OCI-LY7 (cell line): ENCODE measurements around the gene MXRA8. TPM values are rescaled to one million over a fixed set of nuclear protein-coding genes. Genes with fewer than 3 reads are reported as not detected.

ENCODE experiments used
- BruUV-seq: library from RNA; stranded (reverse); fragments of 400-500 nt; replicated peaks from 2 replicates; lab custom pipeline; 2021; lab: Mats Ljungman, UMichigan
- CTCF ChIA-PET: fragments of 300-600 bp; sonication (Branson Sonifier 250); formaldehyde crosslinking; loops from one replicate; lab custom pipeline; 2022; ENCODE audit warnings: antibody characterized with exemption; ENCODE audit not compliant: unreplicated experiment; lab: Charles Lee
- POLR2A ChIA-PET: fragments of 300-600 bp; sonication (Branson Sonifier 250); formaldehyde crosslinking; loops from one replicate; lab custom pipeline; 2022; ENCODE audit warnings: antibody characterized with exemption; lab: Charles Lee
- DNase-seq: peaks from one replicate; pipeline ENCODE4 v3.0.0-alpha.2; 2015; ENCODE audit warnings: low spot score
- H2AFZ ChIP-seq: fragments of 200-600 bp; sonication (generic), shearing (Covaris generic); 2 replicates; pipeline ENCODE4 v1.6.1; 2014; ENCODE audit warnings: mild to moderate bottlenecking, antibody characterized with exemption, low read length, moderate library complexity
- H3K27ac ChIP-seq: fragments of 200-600 bp; sonication (generic); 2 replicates; pipeline ENCODE4 v1.5.1; 2014; ENCODE audit warnings: mixed run types, low read depth, mild to moderate bottlenecking, moderate library complexity, low read length, inconsistent platforms; ENCODE audit not compliant: poor library complexity, severe bottlenecking
- H3K36me3 ChIP-seq: fragments of 200-600 bp; sonication (generic); 2 replicates; pipeline ENCODE4 v1.6.1; 2014; ENCODE audit warnings: mild to moderate bottlenecking, antibody characterized with exemption, low read length, moderate library complexity, mixed read lengths; ENCODE audit not compliant: insufficient read depth
- H3K4me1 ChIP-seq: fragments of 200-600 bp; sonication (generic); 2 replicates; pipeline ENCODE4 v1.5.1; 2014; ENCODE audit warnings: mild to moderate bottlenecking, low read length; ENCODE audit not compliant: insufficient read depth, poor library complexity, severe bottlenecking
- H3K4me2 ChIP-seq: fragments of 200-600 bp; sonication (generic); 2 replicates; pipeline ENCODE4 v1.6.1; 2014; ENCODE audit warnings: mild to moderate bottlenecking, low read length
- H3K4me3 ChIP-seq: fragments of 200-600 bp; sonication (generic); 2 replicates; pipeline ENCODE4 v1.5.1; 2014; ENCODE audit warnings: mild to moderate bottlenecking, low read depth, low read length; ENCODE audit not compliant: poor library complexity, severe bottlenecking
- H3K79me2 ChIP-seq: fragments of 200-600 bp; sonication (generic); 2 replicates; pipeline ENCODE4 v1.6.1; 2016; ENCODE audit warnings: low read depth, mild to moderate bottlenecking, low read length, moderate library complexity, mixed read lengths; ENCODE audit not compliant: insufficient read depth
- H3K9me2 ChIP-seq: fragments of 200-600 bp; sonication (generic); 2 replicates; pipeline ENCODE4 v1.6.1; 2016; ENCODE audit warnings: mild to moderate bottlenecking, low read length, mixed read lengths; ENCODE audit not compliant: insufficient read depth
- H3K9me3 ChIP-seq: fragments of 200-600 bp; sonication (generic); 2 replicates; pipeline ENCODE4 v1.6.1; 2014; ENCODE audit warnings: mild to moderate bottlenecking, mixed run types, low read length, mixed read lengths
- H4K20me1 ChIP-seq: fragments of 200-600 bp; sonication (generic); 2 replicates; pipeline ENCODE4 v1.6.1; 2014; ENCODE audit warnings: mild to moderate bottlenecking, antibody characterized with exemption, low read length, moderate library complexity, mixed read lengths; ENCODE audit not compliant: insufficient read depth
- CTCF ChIP-seq: fragments of 200-600 bp; sonication (generic); conservative IDR thresholded peaks from 2 replicates; pipeline ENCODE4 v1.5.1; 2014; ENCODE audit warnings: mild to moderate bottlenecking, antibody characterized with exemption, low read length, moderate library complexity, mixed read lengths
- EZH2phosphoT487 ChIP-seq: fragments of 200-600 bp; sonication (generic); IDR thresholded peaks from 2 replicates; pipeline ENCODE4 v1.6.1; 2018; ENCODE audit warnings: low read depth, borderline replicate concordance, mild to moderate bottlenecking, mixed run types, antibody characterized with exemption, low read length, moderate library complexity, mixed read lengths
- intact Hi-C: fragments of 100-400 bp; cut with micrococcal nuclease; formaldehyde crosslinking; loops from one replicate; pipeline ENCODE4 v1.10.0; 2022; ENCODE audit not compliant: unreplicated experiment
- total RNA-seq, 2 experiments: library from RNA; depleted of rRNA in 1 of 2; stranded (reverse); fragments of >200 nt in 1 of 2; shearing (Covaris generic) in 1 of 2; gene quantifications; 2 replicates each; pipeline ENCODE4 v1.2.3, GENCODE V29; 2014 to 2022

The MXRA8 gene
- total RNA-seq, 2 experiments from 2014 or later: not detected

GRCh38 chr1:1381294-1381693 lies 22.9 kb upstream of the MXRA8 start:
- Histone ChIP-seq H3K4me3 (no peak overlapping the region), H2AFZ (no peak overlapping the region), H4K20me1 (no peaks in the 10 kb centered on the region), H3K4me2 (no peak overlapping the region), H3K9me3 (no peaks in the 10 kb centered on the region), H3K36me3 (peaks cover 53% of the 10 kb centered on the region), H3K79me2 (peaks cover 9% of the 10 kb centered on the region; the same call in 1 of the 2 replicates), H3K27ac (no peak overlapping the region), H3K9me2 (no peaks in the 10 kb centered on the region), H3K4me1 (peaks cover 7% of the 10 kb centered on the region)
- intact Hi-C loops: no loop called here
- TF ChIP-seq EZH2phosphoT487: no peak
- TF ChIP-seq CTCF: no peak
- ChIA-PET CTCF (no interaction called here), POLR2A (no interaction called here)
- BruUV-seq: no TSS peak
- no peak for DNase-seq

- Histone ChIP-seq H3K9me2 (no peaks in the 10 kb centered on the region), H3K4me1 (peaks cover 12% of the 10 kb centered on the region), H3K79me2 (peaks cover 9% of the 10 kb centered on the region; the same call in 1 of the 2 replicates), H2AFZ (no peak overlapping the region), H3K4me3 (no peak overlapping the region), H4K20me1 (no peaks in the 10 kb centered on the region), H3K9me3 (no peaks in the 10 kb centered on the region), H3K36me3 (peaks cover 52% of the 10 kb centered on the region), H3K4me2 (no peak overlapping the region), H3K27ac (no peak overlapping the region)
- no TSS peak for BruUV-seq
- CTCF ChIA-PET: no interaction called here
- no peak for TF ChIP-seq CTCF
- TF ChIP-seq EZH2phosphoT487: no peak
- no peak for DNase-seq
- intact Hi-C loops: no loop called here
- POLR2A ChIA-PET: no interaction called here
Observed at GRCh38 chr1:1380860-1381259, 22.5 kb upstream of the MXRA8 start.

GRCh38 chr1:1377540-1378205 lies 19.3 kb upstream of the MXRA8 start:
- ChIA-PET CTCF (interaction anchor here (0.9 kb wide), 1 partner anchor 21 kb away, joined by 3 read pairs; the partner anchor contains the start of gene CCNL2), POLR2A (interaction anchor here (0.5 to 0.8 kb wide), 3 partner anchors 9 to 735 kb away, joined by 3 read pairs; no protein-coding TSS in a partner anchor)
- H3K4me3 ChIP-seq: no peak overlapping the region
- no peaks in the 10 kb centered on the region for H3K9me3 ChIP-seq
- no peaks in the 10 kb centered on the region for H4K20me1 ChIP-seq
- H3K27ac ChIP-seq: no peak overlapping the region
- H2AFZ ChIP-seq: no peak overlapping the region
- TF ChIP-seq CTCF: no peak
- no peak for TF ChIP-seq EZH2phosphoT487
- peaks cover 47% of the 10 kb centered on the region for H3K36me3 ChIP-seq
- intact Hi-C loops: no loop called here
- peaks cover 30% of the 10 kb centered on the region for H3K79me2 ChIP-seq
- peaks cover 27% of the 10 kb centered on the region for H3K4me1 ChIP-seq
- no peaks in the 10 kb centered on the region for H3K9me2 ChIP-seq
- DNase-seq: no peak
- H3K4me2 ChIP-seq: no peak overlapping the region
- BruUV-seq: no TSS peak
